RWPE1 (cell line): ENCODE results near the gene PTPRCAP.
A peak's percentile ranks its signal among the peaks of the same experiment; 100 is the strongest.
"Not testable (repeated sequence)": the region's sequence is repeated elsewhere in the genome, so short reads cannot be mapped to it uniquely, and the experiment has no call there.

Experiments used
- CTCF ChIA-PET: fragments of 350-600 bp; sonication (Branson Sonifier 250); formaldehyde crosslinking; extraction: SDS; loops from one replicate; lab custom pipeline; 2021; lab: Yijun Ruan, JAX
- POLR2A ChIA-PET: fragments of 400-600 bp; formaldehyde crosslinking; extraction: SDS; loops from one replicate; lab custom pipeline; 2020; ENCODE audit warnings: antibody characterized with exemption; ENCODE audit not compliant: low non-redundant PET; lab: Yijun Ruan, JAX
- DNase-seq: peaks from one replicate; pipeline ENCODE4 v3.0.0; 2012; ENCODE audit warnings: low spot score
- H3K27ac ChIP-seq: fragments of 450-650 bp; 2 replicates; pipeline ENCODE4 v1.5.1; 2017
- TF ChIP-seq, protein P1 (sequence below): fragments of 450-650 bp; conservative IDR thresholded peaks from 2 replicates; pipeline ENCODE4 v1.5.1; 2017; ENCODE audit warnings: low read depth, mild to moderate bottlenecking

The PTPRCAP gene

DNA sequence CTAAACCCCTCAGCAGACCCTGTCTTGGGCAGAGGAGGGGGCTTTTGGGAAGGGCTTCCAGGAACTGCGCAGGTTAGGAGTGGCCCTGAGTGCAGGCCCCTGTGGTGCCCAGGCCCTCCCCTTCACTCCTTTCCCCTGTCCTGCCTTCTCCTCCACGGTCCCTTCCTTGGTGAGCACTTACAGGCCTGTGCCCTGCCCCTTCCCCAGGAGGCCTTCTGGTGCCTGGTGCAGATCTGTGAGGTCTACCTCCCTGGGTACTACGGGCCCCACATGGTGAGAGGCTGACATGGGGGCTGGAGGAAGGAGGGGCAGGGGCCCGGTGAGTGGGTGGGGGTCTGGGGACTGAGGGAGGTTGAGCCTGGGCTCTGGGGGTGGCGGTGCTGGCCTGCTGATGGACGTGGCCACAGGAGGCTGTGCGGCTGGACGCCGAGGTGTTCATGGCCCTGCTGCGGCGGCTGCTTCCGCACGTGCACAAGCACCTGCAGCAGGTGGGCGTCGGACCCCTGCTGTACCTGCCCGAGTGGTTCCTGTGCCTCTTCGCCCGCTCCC is 31.0 kb downstream of the PTPRCAP start:
- H3K27ac ChIP-seq, result 0 out of 2 replicates have a peak overlapping the region, but pooled peaks have one; percentile 2
- DNase-seq, result no peak
- CTCF ChIA-PET, result interaction anchor here (0.7 kb wide), 1 partner anchor 45 kb away, joined by 3 read pairs; no protein-coding TSS in a partner anchor
- TF ChIP-seq, protein P1, sequence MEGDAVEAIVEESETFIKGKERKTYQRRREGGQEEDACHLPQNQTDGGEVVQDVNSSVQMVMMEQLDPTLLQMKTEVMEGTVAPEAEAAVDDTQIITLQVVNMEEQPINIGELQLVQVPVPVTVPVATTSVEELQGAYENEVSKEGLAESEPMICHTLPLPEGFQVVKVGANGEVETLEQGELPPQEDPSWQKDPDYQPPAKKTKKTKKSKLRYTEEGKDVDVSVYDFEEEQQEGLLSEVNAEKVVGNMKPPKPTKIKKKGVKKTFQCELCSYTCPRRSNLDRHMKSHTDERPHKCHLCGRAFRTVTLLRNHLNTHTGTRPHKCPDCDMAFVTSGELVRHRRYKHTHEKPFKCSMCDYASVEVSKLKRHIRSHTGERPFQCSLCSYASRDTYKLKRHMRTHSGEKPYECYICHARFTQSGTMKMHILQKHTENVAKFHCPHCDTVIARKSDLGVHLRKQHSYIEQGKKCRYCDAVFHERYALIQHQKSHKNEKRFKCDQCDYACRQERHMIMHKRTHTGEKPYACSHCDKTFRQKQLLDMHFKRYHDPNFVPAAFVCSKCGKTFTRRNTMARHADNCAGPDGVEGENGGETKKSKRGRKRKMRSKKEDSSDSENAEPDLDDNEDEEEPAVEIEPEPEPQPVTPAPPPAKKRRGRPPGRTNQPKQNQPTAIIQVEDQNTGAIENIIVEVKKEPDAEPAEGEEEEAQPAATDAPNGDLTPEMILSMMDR, result no peak
- POLR2A ChIA-PET, result no interaction called here

DNA sequence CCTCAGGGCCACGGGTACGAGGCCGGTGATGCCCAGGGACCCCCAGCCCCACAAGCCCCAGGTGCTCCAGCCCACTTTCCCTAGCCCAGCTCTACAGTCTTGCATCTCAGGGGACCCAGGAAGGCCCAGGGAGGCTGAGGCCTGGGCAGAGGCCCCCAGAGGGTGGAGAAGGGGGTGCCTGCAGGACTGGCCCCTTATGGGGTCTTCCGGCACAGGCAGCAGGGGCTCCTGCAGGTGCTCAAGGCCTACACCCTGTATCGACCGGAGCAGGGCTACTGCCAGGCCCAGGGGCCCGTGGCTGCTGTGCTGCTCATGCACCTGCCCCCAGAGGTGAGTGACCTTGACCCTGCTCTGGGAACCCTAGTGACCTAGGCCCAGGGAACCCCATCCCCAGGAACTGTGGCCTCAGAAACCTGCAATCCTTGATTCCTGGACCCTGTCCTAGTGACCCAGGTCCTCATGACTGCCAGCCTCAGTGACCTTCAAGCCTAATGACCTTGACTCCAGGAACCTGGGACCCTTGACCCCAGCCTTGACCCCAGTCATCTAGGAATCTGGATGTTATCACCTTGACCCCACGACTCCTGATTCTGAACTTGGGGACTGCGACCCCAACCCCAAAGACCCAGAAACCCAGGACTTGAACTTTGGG is 31.7 kb downstream of the PTPRCAP start:
- TF ChIP-seq, protein P1, result no peak
- no peak for DNase-seq
- no peak overlapping the region for H3K27ac ChIP-seq
- CTCF ChIA-PET, result no interaction called here
- POLR2A ChIA-PET, result interaction anchor here (0.7 kb wide), 1 partner anchor 51 kb away, joined by 3 read pairs; no protein-coding TSS in a partner anchor

DNA sequence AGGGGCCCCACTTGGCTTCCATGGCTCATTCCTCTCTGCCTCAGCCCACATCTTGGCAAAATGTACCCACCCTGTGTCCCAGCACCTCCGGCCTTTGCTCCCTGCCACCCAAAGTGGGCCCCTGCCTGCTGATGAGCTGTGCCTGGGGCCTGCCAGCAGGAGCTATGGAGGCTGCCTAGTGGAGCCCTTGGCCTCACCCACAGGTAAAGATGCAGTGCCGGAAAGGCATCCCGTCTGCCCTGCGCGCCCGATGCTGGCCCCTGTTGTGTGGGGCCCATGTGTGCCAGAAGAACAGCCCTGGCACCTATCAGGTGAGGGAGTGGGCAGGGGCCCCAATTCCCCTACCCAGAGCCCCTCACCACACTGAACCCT is 32.3 kb downstream of the PTPRCAP start:
- ChIA-PET POLR2A (interaction anchor here (0.7 kb wide), 1 partner anchor 51 kb away, joined by 3 read pairs; no protein-coding TSS in a partner anchor), CTCF (interaction anchor here (0.5 kb wide), 1 partner anchor 76 kb away, joined by 3 read pairs; no protein-coding TSS in a partner anchor)
- DNase-seq, result no peak
- TF ChIP-seq, protein P1, result no peak
- H3K27ac ChIP-seq, result peak overlapping the region; percentile 94; the same call in 1 of the 2 replicates

DNA sequence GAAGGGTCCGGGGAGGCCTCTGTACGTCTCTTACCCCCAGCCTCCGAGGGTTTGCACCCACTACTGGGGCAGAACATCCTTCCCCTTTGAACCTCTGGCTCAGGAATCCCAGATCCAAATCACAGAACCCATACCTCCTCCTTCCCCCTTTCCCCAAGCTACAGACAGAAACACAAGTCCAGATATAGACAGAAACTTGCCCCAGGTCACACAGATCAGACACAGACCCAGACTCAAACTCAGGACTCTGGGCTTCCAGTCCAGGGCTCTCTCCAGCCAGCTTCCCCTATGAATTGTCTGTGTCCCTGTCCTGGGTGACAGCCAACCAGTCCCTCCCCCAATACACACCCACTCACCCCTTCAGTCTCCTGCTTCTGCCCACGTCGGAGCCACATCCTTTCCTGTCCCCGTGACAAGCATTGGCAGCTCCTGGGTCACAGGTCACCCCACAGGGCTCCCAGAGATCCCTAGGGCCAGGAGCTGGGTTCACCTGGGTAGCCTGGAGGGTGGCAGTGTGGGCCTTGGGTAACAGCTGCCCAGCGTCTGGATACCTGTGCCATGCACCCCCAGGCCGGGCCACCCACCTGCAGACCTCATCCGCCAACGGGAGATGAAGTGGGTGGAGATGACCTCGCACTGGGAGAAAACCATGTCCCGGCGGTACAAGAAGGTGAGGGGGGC is 32.8 kb downstream of the PTPRCAP start:
- DNase-seq, result no peak
- TF ChIP-seq, protein P1, result no peak
- ChIA-PET POLR2A (interaction anchor here (0.7 kb wide), 1 partner anchor 50 kb away, joined by 3 read pairs; no protein-coding TSS in a partner anchor), CTCF (interaction anchor here (0.5 to 0.7 kb wide), 2 partner anchors 8 to 76 kb away, joined by 3 read pairs; no protein-coding TSS in a partner anchor)
- peak overlapping the region; percentile 94 for H3K27ac ChIP-seq

DNA sequence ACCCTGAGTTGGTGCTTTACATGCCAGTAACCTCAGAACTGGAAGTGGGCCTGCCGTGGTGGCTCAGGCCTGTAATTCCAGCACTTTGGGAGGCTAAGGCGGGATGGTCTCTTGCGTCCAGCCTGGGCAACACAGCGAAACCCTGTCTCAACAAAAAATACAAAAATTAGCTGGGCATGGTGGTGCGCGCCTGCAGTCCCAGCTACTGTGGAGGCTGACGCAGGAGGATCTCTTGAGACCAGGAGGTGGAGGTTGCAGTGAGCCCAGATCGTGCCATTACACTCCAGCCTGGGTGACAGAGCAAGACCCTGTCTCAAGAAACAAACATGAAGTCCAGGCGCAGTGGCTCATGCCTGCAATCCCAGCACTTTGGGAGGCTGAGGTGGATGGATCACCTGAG is 34.4 kb downstream of the PTPRCAP start:
- ChIA-PET CTCF (interaction anchor here (0.6 to 1.4 kb wide), 3 partner anchors 12 to 1154 kb away, joined by 3 to 5 read pairs (median 5); partner anchors contain the start of gene RAD9A), POLR2A (interaction anchor here (0.6 kb wide), 1 partner anchor 175 kb away, joined by 4 read pairs; no protein-coding TSS in a partner anchor)
- H3K27ac ChIP-seq, result peak overlapping the region; percentile 94
- DNase-seq, result not testable (repeated sequence)

DNA sequence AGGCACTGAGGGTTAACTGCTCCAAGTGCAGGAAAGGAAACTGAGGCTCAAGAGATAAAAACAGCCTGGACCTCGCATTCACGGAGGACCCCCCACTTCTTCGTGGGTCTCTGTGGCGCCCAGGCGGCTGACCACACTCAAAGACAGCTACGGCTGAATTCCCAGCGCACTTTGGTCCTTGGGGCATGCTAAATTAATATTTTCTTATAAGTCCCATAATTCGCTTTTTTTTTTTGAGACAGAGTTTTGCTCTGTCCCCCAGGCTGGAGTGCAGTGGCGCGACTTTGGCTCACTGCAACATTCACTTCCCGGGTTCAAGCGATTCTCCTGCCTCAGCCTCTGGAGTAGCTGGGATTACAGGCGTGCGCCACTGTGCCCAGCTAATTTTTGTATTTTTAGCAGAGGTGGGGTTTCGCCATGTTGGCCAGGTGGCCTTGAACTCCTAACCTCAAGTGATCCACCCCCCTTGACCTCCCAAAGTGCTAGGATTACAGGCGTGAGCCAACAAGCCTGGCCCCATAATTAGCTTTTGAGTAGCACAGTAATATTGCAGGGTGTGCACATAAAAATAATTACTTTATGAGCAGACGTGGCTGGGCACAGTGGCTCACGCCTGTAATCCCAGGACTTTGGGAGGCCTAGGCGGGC is 35.2 kb downstream of the PTPRCAP start:
- POLR2A ChIA-PET, result interaction anchor here (0.6 to 2.4 kb wide), 11 partner anchors 9 to 175 kb away, joined by 3 to 14 read pairs (median 4); partner anchors contain the start of genes RAD9A, RPS6KB2 and TMEM134
- DNase-seq, result not testable (repeated sequence)
- H3K27ac ChIP-seq, result peak overlapping the region; percentile 94
- CTCF ChIA-PET, result interaction anchor here (0.6 to 2.0 kb wide), 10 partner anchors 11 to 1155 kb away, joined by 3 to 12 read pairs (median 4); partner anchors contain the start of genes RAD9A and RPS6KB2
